A172 (cell line): Measurements from ENCODE around the gene MPRIP. TPM values are rescaled to one million over a fixed set of nuclear protein-coding genes. Genes with fewer than 3 reads are reported as not detected.

Experiments used
- DNase-seq: peaks from one replicate; pipeline ENCODE4 v3.0.0-alpha.2; 2015; ENCODE audit warnings: low spot score
- total RNA-seq: library from RNA; depleted of rRNA; stranded (reverse); fragments of >200 nt; shearing (Covaris generic); gene quantifications from 2 replicates; pipeline ENCODE4 v1.2.3, GENCODE V29; 2014

Gene MPRIP
- total RNA-seq, 1 experiment from 2014 or later: 299 TPM

DNA sequence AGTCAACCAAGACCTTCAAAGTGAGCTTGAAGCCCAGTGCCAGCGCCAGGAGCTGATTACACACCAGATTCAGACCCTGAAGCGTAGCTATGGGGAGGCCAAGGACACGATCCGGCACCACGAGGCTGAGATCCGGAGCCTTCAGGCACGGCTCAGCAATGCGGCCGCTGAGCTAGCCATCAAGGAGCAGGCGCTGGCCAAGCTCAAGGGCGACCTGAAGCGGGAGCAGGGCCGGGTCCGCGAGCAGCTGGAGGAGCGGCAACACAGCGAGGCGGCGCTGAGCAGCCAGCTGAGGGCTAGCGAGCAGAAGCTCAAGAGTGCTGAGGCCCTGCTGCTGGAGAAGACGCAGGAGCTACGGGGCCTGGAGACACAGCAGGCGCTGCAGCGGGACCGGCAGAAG, 121.9 kb downstream of the MPRIP start:
- DNase-seq: no peak

- DNase-seq: no peak
Measured at GRCh38 chr17:17164676-17165075, 122.4 kb downstream of the MPRIP start.

- no peak for DNase-seq
Measured at GRCh38 chr17:17165666-17166308, 123.5 kb downstream of the MPRIP start.

GRCh38 chr17:17166446-17166845, 124.2 kb downstream of the MPRIP start:
- no peak for DNase-seq

- no peak for DNase-seq
Measured at GRCh38 chr17:17167356-17167755, 125.1 kb downstream of the MPRIP start.

DNA sequence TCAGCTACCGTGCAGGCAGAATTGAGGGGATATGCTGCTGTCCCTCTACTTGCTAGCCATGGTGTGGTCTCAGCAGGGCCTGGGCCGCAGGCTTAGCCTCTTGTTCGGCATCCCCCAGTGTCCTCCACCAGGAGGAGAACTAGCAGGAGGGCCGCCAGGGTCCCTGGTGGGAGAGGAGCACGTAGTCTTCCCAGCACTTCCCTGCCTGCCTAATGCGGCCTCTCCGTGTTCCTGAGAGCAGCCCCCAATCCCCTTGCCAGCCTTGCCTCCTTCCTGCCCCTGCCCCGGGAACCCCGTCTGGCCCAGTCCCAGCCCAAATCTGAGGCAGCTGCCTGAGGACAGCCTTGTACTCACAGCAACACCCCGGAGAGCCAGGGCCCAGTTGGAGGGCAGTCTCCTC, 125.7 kb downstream of the MPRIP start:
- DNase-seq: no peak

DNA sequence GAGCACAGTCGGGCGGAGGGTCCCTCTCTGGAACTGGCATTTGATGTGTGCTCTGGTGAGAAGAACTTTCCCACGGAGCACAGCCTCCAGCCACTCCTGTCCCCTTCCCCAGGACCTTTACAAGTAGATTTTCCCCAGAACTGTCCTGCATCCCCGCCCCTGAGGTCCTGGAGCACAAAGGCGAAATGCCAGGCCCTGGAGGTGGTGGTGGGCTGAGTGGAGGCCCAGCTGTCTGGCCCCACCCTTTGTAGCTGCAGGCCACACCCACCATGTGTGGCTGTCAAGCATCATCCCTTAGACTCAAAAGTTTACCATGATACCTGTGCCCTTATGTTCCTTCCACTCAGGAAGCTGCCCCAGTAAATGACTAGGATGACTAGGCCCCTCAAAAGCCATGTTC, 126.1 kb downstream of the MPRIP start:
- no peak for DNase-seq

GRCh38 chr17:17169396-17169795, 127.1 kb downstream of the MPRIP start:
- DNase-seq: no peak

- DNase-seq: no peak
Measured at GRCh38 chr17:17170346-17170985, 128.2 kb downstream of the MPRIP start.

GRCh38 chr17:17171186-17171585, 128.9 kb downstream of the MPRIP start:
- DNase-seq: no peak

DNA sequence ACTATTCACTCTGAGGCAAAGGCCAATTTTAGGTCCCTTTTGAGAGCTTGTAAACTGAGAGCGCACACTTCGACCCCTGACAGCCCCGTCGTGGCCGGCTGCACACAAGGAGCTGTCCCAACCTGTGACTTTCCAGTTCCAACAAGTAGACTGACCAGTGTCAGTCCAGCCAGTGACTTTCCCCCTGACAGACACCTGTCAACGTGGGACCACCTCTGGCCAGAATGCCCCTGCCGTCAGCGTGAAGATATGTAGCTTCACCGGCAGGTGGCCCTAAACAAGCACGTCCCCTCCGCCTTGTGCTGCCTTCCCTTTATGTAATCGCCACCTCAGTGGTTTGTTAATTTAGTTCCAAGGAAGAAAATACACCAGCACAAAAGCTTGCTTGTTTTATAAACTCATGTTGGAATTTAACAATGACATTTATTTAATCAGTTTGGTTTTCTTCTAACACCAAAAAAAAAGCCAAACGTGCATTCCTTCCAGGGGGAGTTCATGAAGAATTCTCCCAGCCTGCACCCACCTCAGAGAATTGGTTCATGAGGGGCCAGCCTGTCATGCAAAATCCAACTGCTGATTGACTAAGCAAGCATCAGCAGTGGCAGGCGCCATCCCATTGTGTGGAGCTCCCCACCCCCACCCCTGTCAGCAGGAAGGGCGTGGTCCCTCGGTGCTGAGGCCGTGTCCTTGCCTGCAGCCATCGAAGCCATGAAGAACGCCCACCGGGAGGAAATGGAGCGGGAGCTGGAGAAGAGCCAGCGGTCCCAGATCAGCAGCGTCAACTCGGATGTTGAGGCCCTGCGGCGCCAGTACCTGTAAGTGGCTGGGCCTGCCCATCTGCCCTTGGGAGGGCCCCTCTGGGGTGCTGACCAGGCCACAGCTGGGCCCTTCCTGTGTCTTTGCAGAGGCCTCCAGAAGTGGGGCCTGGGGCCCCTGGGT, 130.0 kb downstream of the MPRIP start:
- DNase-seq: no peak

DNA sequence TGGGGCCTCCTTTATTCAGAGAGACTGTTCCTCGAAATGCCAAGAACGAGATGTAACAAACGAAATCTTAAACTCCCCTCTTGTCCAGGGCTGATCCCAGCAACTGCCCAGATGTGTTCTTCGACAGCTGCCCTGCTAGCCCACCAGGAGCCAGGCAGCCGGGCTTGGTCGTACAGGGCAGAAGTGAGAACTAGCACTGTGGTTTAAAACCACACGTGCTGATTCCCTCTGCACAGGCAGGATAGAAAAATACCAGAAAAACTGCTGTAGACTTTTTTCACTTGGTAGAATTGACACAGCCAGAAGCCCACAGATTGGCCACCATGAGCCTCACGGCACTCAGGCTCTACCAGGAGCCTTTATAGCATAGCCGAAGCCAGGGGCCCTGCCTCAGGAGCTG, 130.7 kb downstream of the MPRIP start:
- no peak for DNase-seq

GRCh38 chr17:17173921-17174320, 131.7 kb downstream of the MPRIP start:
- no peak for DNase-seq

- DNase-seq: no peak
Measured at GRCh38 chr17:17175340-17175739, 133.1 kb downstream of the MPRIP start.

- DNase-seq: no peak
Measured at GRCh38 chr17:17175917-17176316, 133.7 kb downstream of the MPRIP start.

DNA sequence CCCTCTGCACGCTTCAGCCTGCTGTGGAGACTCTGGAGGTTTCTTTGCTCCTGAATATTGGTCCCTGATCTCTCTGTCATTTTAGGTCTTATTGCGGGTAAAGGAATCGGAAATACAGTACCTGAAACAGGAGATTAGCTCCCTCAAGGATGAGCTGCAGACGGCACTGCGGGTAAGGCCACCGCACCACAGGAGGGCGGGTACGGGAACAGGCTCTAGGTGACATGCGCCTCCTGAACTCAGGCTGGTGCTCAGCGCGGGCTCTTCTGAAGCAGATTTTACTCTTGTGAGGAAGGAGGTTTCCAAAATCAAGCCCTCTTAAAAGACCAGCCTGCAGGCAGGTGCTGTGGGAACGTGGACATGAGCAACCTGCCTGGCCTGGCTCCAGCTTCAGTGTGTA, 134.1 kb downstream of the MPRIP start:
- no peak for DNase-seq

- no peak for DNase-seq
Measured at GRCh38 chr17:17177176-17177575, 134.9 kb downstream of the MPRIP start.

DNA sequence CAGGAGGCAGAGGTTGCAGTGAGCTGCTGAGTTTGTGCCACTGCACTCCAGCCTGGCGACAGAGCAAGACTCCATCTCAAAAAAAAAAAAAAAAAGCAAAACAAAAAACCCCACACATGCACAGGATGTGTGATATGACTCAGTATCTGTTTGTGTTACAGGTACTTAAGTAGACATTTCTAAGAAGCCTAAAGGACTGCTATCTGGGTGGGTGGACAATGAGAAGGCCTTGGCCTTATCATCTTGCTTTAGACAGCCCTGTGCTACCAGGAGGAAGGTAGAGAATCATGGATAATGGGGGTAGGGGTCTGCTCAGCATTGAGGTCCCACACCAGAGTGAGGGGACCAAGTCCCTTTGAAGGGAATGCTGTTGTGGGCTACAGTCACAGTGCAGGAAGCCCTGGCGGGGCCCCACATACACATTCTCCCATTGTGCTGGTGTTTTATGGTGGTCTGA, 137.1 kb downstream of the MPRIP start:
- DNase-seq: no peak

DNA sequence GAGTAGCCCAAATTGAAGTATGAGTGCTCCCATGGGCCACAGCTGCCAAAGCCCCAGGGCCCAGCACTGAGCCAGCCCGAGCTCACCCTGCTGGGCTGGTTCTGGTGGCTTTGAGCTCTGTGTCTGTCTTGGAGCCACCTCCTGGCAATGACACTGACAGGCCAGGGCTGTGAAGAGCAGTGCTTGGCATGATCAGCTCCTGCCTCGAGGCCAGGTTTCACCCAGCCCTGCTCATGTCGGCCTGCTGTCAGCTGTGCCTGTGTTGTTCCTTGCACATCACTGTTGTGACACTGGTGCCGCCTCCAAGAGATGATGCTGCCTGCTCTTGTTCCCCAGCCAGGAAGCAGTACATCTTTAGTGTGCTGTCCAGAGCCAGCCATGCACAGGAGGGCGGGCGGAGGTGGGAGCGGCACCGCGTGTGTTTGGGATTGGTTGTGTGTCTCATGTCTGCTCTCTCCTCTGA, 137.9 kb downstream of the MPRIP start:
- no peak for DNase-seq

- DNase-seq: no peak
Measured at GRCh38 chr17:17180741-17181525, 138.7 kb downstream of the MPRIP start.
